GM12873 (cell line): ENCODE measurements around the gene LINGO3.

ENCODE experiments used
- TF ChIP-seq, protein P1 (sequence below): IDR thresholded peaks from 2 replicates; pipeline ENCODE4 v1.5.1; 2012; ENCODE audit warnings: low read depth, mild to moderate bottlenecking, moderate library complexity, low read length, control low read depth; ENCODE audit not compliant: insufficient read depth; ENCODE audit errors: missing control alignments

Gene LINGO3

DNA sequence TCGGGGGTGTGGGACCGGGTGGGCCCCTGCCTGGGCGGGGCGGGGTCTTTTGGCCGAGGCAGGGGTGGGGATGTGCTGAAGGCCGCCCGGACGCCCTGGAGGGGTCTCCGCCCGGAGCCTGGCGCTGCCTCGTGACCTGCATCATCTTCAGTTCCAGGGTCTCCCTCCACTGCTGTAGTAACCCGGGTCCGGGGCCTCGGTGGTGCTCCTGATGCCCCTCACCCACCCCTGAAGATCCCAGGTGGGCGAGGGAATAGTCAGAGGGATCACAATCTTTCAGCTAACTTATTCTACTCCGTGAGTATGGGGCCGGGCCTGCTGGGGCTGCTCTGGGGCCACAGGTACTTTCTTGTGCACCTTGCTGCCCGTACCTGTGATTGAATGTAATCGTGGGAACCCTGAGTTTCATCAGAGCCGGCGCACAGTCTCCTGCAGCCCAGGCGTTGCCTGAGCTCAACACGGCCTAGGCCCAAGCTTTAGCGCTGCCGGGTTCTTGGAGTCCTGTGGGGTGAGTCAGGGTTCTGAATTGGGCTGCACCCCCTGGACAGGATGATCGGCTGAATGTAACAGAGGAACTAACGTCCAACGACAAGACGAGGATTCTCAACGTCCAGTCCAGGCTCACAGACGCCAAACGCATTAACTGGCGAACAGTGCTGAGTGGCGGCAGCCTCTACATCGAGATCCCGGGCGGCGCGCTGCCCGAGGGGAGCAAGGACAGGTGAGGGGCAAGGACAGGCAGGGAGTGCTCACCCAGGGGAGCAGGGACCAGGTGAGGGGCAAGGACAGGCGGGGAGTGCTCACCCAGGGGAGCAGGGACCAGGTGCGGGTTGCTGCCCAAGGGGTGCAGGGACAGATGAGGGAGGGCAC is 36.5 kb downstream of the LINGO3 start:
- TF ChIP-seq, protein P1, sequence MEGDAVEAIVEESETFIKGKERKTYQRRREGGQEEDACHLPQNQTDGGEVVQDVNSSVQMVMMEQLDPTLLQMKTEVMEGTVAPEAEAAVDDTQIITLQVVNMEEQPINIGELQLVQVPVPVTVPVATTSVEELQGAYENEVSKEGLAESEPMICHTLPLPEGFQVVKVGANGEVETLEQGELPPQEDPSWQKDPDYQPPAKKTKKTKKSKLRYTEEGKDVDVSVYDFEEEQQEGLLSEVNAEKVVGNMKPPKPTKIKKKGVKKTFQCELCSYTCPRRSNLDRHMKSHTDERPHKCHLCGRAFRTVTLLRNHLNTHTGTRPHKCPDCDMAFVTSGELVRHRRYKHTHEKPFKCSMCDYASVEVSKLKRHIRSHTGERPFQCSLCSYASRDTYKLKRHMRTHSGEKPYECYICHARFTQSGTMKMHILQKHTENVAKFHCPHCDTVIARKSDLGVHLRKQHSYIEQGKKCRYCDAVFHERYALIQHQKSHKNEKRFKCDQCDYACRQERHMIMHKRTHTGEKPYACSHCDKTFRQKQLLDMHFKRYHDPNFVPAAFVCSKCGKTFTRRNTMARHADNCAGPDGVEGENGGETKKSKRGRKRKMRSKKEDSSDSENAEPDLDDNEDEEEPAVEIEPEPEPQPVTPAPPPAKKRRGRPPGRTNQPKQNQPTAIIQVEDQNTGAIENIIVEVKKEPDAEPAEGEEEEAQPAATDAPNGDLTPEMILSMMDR = no peak

DNA sequence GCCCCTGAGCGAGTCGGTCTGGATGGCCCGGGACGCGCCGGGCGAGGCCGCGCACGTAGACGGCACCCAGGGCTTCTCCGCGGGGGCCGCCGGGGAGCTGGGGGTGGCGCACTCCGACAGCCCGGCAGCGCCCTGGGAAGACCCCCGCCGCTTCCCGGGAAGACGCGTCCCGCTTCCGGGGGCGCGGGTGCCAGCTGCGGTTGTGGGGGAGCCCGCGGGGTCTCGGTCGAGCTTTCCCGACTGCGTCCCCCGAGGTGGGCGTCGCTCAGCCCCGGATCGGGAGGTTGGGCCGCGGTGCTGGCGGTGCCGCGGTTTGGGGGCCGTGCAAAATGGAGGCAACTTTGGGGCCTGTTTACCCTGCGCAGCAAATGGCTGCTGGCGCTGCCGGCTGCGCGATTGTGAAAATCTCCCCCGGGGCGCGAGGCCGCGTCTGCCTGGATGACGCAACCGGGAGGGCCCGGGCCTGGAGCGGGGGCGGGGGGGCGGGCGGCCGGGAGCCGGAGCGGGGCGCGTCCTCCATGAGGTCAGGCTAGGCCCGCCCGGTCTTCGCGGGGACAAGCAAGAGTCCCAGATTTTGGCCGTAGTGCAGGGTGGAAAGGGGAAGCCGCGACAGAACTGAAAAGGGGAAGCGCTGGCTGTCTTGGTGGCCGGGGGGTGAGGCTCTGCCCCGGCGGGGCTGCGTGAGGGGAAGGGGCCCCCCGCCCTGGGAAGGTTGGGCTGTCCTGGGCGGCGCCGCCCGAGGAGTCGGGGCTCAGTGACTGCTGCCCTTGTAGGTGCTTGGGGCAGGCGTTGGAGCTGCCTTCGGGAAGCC is 37.3 kb downstream of the LINGO3 start:
- TF ChIP-seq, protein P1 = no peak

DNA sequence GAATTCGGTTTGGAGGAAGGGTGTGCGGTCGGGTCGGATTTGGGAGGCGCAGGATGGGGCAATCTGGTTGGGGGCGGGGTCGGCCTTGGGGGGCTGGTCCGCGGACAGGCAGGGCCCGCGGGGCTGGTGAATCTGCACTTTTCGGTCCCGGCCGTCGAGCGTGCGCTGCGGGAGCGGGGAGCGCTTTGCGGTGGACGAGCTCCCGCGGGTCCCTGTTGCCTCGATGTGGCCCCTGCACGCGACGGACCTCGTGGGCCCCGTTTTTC is 37.9 kb downstream of the LINGO3 start:
- TF ChIP-seq, protein P1 = no peak

DNA sequence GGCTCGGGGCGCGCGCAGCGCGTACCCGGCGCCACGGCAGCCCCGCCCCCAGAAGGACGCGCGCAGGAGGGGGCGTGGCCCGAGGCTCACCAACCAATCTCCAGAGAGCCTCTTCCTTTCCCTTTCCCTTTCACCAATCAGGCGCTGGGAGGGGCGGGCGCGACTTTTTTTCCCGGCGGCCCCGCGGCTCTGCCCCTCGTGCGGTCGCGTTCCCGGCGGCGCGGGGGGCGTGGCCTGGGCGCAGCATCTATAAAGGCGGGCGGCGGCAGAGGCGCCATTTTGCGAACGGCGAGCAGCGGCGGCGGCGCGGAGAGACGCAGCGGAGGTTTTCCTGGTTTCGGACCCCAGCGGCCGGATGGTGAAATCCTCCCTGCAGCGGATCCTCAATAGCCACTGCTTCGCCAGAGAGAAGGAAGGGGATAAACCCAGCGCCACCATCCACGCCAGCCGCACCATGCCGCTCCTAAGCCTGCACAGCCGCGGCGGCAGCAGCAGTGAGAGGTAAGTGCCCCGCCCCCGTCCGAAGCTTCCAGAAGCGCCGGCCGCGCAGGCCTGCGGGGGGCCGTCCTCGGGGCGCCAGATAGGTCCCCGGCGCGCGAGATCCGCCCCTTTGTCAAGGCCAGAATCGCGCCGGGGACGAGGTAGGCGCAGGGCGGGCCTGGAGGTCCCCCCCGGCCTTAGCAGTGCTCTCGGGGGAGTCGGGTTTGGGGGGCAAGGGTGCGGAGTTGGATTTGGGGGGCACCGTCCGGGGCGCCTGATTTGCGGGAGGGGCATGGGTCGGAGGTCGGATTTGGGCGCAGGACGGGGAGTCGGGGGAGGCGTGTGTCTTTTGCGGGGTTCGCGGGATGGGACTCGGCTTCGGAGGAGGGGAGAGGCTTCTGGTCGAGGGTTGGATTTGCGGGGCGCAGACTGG is 38.5 kb downstream of the LINGO3 start:
- TF ChIP-seq, protein P1 = peak; percentile 33

DNA sequence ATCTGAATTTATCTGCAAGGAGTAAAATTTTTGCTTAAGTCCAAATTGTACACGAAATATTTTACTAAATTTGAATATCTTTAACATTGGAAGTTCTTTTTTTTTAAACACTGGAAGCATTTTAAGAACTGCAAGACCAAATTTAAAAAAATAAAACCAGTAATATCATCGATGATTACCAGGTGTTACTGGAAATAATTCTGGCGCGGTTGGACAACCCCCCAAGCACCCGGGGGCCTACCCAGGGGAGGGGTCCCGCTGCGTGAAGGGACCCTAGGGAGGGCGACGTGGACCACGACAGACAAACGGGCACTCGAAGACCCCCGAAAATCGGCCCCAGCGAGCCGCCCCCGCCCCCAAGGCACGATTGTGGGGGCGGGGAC is 39.1 kb downstream of the LINGO3 start:
- TF ChIP-seq, protein P1 = no peak

DNA sequence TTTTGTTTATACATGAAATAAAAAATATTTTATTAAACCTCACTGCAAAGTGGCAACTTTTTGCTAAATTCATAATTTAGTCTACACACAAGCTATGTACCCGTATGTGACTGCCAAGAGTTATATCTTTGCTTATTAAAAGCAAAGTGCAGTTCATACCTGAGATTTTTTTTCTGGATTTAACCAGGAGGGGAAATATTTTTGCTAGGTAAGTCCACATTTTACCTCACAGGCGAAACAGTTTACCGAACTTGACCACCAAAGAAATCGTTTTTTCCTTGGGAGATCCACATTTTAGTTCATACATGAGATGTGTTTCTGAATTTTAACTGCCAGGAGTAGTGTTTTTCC is 39.5 kb downstream of the LINGO3 start:
- TF ChIP-seq, protein P1 = no peak
